Activated gamma-delta T cell treated with Interleukin-2 at 50 U/mL for 16 hours (primary cell): Measurements from ENCODE around the gene DPM3.
A peak's percentile ranks its signal among the peaks of the same experiment; 100 is the strongest.

Source experiments
- DNase-seq: peaks from one replicate; pipeline ENCODE4 v3.0.0-alpha.2; 2020

The DPM3 gene

DNA sequence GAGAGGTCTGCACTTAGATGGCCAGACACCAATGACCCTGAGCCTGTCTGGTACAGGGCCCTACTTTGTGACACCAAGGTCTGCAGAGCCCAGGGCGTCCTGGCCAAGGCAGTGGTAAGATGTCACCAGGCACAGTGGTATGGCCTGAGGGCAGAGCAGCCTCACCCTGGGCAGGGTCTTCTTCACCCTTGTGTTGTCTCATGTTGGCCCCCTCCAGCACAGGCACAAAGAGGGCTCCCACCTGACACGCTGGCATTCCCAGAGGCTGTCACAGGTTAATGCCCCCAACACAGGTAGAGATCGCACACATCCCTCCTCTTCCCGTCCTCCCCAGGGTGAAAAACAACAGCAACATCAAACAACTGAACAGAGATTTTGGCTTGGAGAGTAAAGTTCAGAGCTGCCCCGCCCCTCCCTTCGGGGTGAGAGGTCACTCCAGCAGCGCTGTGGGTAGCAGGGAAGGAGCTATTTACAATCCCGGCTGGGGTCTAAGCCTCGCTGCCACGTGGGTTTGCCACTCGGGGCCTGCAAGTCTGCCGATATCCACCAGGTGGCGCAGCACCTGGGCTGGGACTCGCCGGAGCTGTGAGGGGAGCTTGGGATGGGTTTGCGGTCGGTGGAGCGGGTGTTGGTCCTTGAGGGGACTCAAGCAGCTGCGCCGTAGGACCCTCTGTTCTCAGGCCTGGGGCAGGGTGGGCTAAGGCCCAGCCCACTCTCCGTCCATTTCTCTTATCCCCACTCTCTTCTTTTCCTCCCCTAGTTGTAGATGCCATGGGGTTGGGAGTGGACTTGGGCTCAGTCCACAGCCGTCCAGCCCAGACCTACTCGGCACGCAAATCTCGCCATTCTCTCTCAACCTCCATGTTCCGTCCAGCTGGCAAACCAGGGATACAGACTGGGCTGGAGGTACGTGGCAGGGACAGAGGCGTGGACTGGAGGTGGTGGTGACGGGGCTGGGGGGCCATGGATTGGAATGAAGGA is 49.0 kb downstream of the DPM3 start:
- peak; percentile 79 for DNase-seq
